HG03066 (cell line): ENCODE results near the gene PSMA7.

Experiments used
- ATAC-seq: cut with Tn5 transposase; IDR thresholded peaks from one replicate; pipeline ENCODE4 v1.9.1; 2021; ENCODE audit warnings: low read depth; ENCODE audit not compliant: unreplicated experiment

PSMA7 gene

GRCh38 chr20:62138912-62139311 lies 4.3 kb downstream of the PSMA7 start:
- no peak for ATAC-seq

GRCh38 chr20:62138204-62138543 lies 5.0 kb downstream of the PSMA7 start:
- ATAC-seq: no peak

- no peak for ATAC-seq
These were observed 5.6 kb downstream of the PSMA7 start for GRCh38 chr20:62137478-62138203.

GRCh38 chr20:62137092-62137384 lies 6.2 kb downstream of the PSMA7 start:
- no peak for ATAC-seq

GRCh38 chr20:62136283-62137091 lies 6.7 kb downstream of the PSMA7 start:
- no peak for ATAC-seq

GRCh38 chr20:62135573-62136266 lies 7.5 kb downstream of the PSMA7 start:
- no peak for ATAC-seq

- ATAC-seq: no peak
These were observed 8.4 kb downstream of the PSMA7 start for GRCh38 chr20:62134735-62135231.

GRCh38 chr20:62133864-62134263 lies 9.3 kb downstream of the PSMA7 start:
- ATAC-seq: no peak

GRCh38 chr20:62133051-62133845 lies 9.9 kb downstream of the PSMA7 start:
- no peak for ATAC-seq

GRCh38 chr20:62132421-62132820 lies 10.8 kb downstream of the PSMA7 start:
- ATAC-seq: no peak

GRCh38 chr20:62131560-62132320 lies 11.5 kb downstream of the PSMA7 start:
- no peak for ATAC-seq

- no peak for ATAC-seq
These were observed 13.3 kb downstream of the PSMA7 start for GRCh38 chr20:62129731-62130531.

GRCh38 chr20:62128502-62128901 lies 14.7 kb downstream of the PSMA7 start:
- ATAC-seq: no peak

GRCh38 chr20:62127799-62128198 lies 15.4 kb downstream of the PSMA7 start:
- ATAC-seq: no peak

GRCh38 chr20:62126141-62126540 lies 17.1 kb downstream of the PSMA7 start:
- ATAC-seq: no peak

- ATAC-seq: no peak
These were observed 19.6 kb downstream of the PSMA7 start for GRCh38 chr20:62123450-62124118.

- ATAC-seq: peak; percentile 3
These were observed 20.3 kb downstream of the PSMA7 start for GRCh38 chr20:62122654-62123449.
